Stimulated activated CD8-positive, alpha-beta memory T cell treated with anti-CD3 and anti-CD28 coated beads, Interleukin-15, amount 100 ng/mL, for 4 hours (primary cell): ENCODE measurements around the gene PTAR1.

Experiments
- DNase-seq, 2 donors: peaks; one replicate each; pipeline ENCODE4 v3.0.0-alpha.2; 2020; ENCODE audit warnings: low read depth in 2 of 2

PTAR1 gene

GRCh38 chr9:69753830-69754229, 6.0 kb downstream of the PTAR1 start:
- no peak for DNase-seq

GRCh38 chr9:69750085-69750484, 9.7 kb downstream of the PTAR1 start:
- no peak for DNase-seq

- DNase-seq = no peak
Measured at GRCh38 chr9:69748304-69748703, 11.5 kb downstream of the PTAR1 start.

- no peak for DNase-seq
Measured at GRCh38 chr9:69746859-69747560, 12.8 kb downstream of the PTAR1 start.

DNA sequence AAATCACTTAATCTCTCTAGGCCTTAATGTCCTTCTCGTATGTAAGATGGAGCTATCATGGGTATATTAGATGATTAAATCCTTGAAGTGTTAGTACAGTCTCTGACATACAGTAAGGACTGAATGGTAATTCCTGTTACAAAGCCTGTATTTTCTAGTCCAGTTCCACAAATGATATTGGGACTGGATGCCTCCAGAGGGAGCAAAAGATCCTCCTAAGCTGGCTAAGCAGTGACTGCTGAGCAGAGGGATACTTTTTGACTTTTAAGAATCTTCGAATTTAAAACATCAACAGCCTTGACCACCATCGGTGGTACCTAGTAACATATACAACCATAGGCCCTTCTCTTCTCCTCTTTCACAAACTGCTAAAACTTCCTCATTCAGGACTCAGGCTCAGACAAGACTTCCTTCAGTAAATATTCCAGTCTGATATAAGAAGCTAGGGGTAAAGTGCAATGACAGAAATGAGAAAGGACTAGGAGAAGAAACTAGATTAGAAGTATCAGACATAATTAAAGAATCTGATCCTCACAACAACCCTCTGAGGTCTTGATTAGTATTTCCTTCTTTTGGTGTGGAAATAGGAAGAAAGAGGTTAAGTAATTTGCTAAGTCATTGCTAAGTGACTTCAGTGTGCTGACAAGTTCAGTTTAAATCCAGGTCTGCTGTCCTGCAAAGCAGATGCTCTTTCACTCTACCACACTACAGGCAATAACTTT, 13.9 kb downstream of the PTAR1 start:
- DNase-seq = no peak

DNA sequence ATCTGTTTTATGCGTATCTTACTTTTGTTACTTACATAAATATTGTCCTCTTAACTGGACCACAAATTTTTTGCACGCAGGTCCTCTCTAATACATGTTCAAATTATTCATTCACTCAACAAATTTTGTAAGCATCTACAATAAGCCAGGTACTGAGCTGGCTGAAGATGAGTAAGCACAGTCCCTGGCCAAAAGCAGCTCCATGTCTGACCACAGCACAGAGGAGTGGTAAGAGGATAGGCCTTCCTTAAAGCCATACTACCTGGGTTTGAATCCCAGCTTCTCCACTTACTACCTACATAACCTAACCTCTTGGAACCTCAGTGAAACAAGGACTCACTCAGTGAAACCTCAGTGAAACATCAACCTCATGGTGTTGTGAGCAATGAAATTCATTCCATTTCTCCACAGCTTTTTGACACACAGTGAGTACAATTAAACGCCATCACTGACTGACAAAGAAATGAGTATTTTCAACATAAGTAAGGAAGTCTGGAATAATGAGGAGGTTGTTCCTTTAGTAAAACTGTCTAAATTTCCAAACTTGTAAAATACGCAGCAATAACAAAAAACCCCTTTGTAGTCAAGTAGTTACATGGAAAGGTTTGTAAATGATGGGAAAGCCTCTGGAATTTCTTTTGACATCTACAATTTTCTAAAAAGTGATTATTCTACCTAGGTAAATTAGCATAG, 15.0 kb downstream of the PTAR1 start:
- DNase-seq = no peak

DNA sequence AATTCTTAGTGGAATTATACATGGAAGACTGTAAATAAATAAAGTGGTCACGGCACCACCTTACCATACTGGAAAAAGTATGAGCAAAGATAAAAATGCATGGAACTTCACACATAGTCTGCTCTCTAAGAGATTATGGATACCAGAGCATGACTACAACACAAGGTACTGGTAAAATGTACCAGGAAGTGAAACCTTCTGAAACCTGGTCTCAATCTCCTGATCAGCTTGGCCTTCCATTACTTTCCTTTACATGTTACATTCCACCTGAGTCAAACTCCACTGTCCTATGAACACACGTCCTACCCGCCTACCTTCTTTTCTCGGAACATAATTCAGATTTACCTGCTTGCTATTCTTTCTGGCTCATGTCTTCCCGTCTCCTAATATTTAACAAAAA, 15.9 kb downstream of the PTAR1 start:
- no peak for DNase-seq

- DNase-seq = no peak
Measured at GRCh38 chr9:69740872-69741505, 18.8 kb downstream of the PTAR1 start.

DNA sequence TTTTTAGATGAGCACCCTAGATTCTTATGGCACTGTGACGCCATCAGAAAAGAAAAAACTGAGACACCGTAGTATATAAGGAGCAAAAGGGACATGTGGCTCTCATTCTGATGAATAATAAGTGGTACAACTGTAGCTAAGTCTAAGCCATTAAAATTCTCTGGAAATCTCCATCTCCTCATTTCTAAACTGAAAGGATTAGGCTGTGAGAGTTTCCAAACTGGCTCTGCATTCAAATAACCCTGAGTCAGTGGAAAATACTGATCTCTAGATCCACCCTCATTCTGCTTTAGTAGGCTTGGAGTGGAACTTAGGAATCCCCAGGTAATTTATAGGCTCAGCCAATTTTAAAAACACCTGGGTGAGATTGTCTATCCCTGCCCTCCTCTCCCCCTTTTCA, 28.5 kb downstream of the PTAR1 start:
- no peak for DNase-seq

GRCh38 chr9:69719983-69720382, 39.8 kb downstream of the PTAR1 start:
- DNase-seq = no peak

- no peak for DNase-seq
Measured at GRCh38 chr9:69719367-69719766, 40.4 kb downstream of the PTAR1 start.

DNA sequence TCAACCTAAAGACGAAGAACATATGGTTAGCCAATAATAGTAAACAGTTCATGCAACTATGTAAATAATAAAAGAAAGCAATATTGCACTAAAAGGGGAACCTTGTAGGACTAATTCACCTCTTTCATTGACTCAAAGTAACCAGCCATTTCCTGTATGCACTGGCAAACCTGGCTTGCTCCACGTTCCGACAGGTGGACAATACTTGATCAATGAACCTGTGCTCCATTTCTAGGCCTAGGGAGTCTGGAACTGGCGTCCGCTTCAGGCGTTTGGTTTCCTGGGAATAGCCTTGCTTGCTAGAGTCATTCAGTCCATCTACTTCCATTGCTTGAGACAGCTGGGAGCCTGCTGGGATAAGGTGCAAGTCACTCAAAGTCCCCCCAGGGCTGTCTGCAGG, 41.6 kb downstream of the PTAR1 start:
- DNase-seq = no peak

- DNase-seq = no peak
Measured at GRCh38 chr9:69715825-69716224, 44.0 kb downstream of the PTAR1 start.

DNA sequence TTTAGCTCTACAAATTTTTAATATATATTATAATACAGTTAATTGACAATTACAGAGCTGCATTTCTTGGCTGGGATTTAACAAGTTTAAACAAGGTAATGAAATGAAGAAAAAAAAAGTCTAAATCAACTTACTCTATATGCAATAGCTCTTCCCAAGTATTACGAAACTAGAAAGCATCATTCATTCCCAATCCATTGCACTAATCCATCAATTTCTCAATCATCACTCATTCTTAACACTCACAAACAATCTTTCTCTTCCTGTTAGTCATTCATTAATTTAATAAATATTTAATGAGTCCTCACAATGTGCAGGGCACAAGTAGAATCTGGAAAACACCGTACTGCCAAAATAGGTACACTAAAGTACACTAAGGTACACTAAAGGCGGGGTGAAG, 44.7 kb downstream of the PTAR1 start:
- no peak for DNase-seq

GRCh38 chr9:69697475-69697874, 62.3 kb downstream of the PTAR1 start:
- no peak for DNase-seq

DNA sequence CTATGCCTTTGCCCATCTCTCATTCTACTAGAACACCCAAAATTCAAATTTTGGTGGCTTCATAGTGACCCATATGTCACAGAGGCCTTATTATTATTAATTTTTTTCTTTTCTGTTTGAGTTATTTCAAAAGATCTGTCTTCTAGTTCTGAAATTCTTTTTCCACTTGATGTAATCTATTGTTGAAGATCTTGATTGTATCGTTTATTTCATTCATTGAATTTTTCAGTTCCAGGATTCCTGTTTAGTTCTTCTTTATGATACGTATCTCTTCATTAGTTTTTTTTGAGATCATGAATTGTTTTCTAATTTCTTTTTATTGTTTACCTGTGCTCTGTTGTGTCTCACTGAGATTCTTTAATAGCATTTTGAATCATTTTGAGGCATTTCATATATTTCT, 63.0 kb downstream of the PTAR1 start:
- DNase-seq = no peak

DNA sequence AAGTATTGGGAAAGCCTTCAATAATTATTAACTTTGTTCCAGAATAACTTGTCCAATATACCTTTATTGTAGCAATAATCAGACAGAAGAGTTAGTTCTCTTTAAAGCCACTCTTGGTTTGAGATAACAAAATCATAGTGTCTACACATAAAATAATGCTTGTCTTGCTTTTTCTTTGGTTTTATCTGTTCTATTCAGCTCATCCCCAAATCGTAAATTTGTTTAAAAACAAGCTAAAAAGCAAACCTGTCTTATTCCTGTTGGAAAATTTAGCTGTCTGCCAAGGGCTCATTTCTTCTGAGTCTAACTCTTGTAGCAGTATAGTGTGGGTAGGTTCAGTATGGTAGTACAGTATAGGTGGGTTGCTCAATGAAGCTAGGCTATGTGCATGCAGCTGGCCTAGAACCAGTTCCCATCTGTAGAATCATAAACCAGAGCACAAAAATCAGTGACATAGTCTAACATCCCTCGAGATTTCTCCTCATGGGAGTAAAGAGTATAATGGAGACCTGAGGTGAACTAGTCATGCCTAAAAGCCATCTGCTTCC, 69.7 kb downstream of the PTAR1 start:
- DNase-seq = no peak

- no peak for DNase-seq
Measured at GRCh38 chr9:69683927-69684326, 75.9 kb downstream of the PTAR1 start.

GRCh38 chr9:69678843-69679538, 80.8 kb downstream of the PTAR1 start:
- no peak for DNase-seq

DNA sequence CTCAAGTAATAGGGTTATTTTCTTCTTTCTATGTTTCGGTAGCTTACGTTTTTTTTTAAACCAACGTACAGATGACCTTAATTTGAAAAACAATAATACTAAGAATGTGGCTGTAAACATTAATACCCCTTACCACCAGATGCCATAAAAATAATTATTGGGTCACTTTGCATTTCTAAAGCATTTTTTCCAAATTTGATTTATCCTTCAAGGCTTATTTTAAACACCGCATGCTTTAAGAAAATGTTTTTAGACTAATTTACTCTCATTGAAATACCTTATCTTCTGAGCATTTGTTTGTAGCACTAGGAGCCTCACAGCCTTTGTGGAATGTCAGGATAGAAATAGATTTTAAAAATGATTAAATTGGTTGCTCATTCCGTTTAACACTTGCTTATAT, 81.9 kb downstream of the PTAR1 start:
- DNase-seq = no peak

- no peak for DNase-seq
Measured at GRCh38 chr9:69675563-69675962, 84.2 kb downstream of the PTAR1 start.
